ENCODE data around the gene PXMP4.

GRCh38 chr20:33658510-33658909 is 61.6 kb downstream of the PXMP4 start:
- TF ChIP-seq CTCF (IDR thresholded peaks at IDR 0.05; ENCODE audit: low read depth, low read length) = no peak
- TF ChIP-seq EZH2phosphoT487 (IDR thresholded peaks at IDR 0.05; ENCODE audit: low read depth) = no peak

All from OCI-LY3 (cell line).